HT1080 (cell line): ENCODE results near the gene ITIH3. TPM values are rescaled to one million over a fixed set of nuclear protein-coding genes. Genes with fewer than 3 reads are reported as not detected.

Experiments used
- DNase-seq: peaks from one replicate; pipeline ENCODE4 v3.0.0-alpha.2; 2015; ENCODE audit warnings: low read depth
- total RNA-seq: library from RNA; depleted of rRNA; stranded (reverse); fragments of >200 nt; shearing (Covaris generic); gene quantifications from 2 replicates; pipeline ENCODE4 v1.2.3, GENCODE V29; 2014

ITIH3 gene
- total RNA-seq, 1 experiment from 2014 or later: 0.45 TPM

- no peak for DNase-seq
These were observed 2.2 kb upstream of the ITIH3 start for GRCh38 chr3:52792413-52792812.

- DNase-seq: no peak
These were observed 1.5 kb upstream of the ITIH3 start for GRCh38 chr3:52792961-52793695.

- DNase-seq: no peak
These were observed 639 bp upstream of the ITIH3 start for GRCh38 chr3:52793702-52794611.

GRCh38 chr3:52795298-52795900 lies 803 bp downstream of the ITIH3 start:
- DNase-seq: no peak

GRCh38 chr3:52796411-52796810 lies 1.8 kb downstream of the ITIH3 start:
- DNase-seq: no peak

GRCh38 chr3:52798376-52798977 lies 3.9 kb downstream of the ITIH3 start:
- DNase-seq: no peak

GRCh38 chr3:52798978-52799476 lies 4.4 kb downstream of the ITIH3 start:
- DNase-seq: no peak

- no peak for DNase-seq
These were observed 5.5 kb downstream of the ITIH3 start for GRCh38 chr3:52800079-52800478.

- DNase-seq: no peak
These were observed 7.2 kb downstream of the ITIH3 start for GRCh38 chr3:52801839-52802238.

- no peak for DNase-seq
These were observed 10.9 kb downstream of the ITIH3 start for GRCh38 chr3:52805270-52806039.

- DNase-seq: no peak
These were observed 14.6 kb downstream of the ITIH3 start for GRCh38 chr3:52809149-52809548.

GRCh38 chr3:52809662-52810377 lies 15.2 kb downstream of the ITIH3 start:
- no peak for DNase-seq

GRCh38 chr3:52810923-52811322 lies 16.3 kb downstream of the ITIH3 start:
- DNase-seq: no peak

- no peak for DNase-seq
These were observed 16.9 kb downstream of the ITIH3 start for GRCh38 chr3:52811452-52812011.

- no peak for DNase-seq
These were observed 19.2 kb downstream of the ITIH3 start for GRCh38 chr3:52813810-52814209.

- no peak for DNase-seq
These were observed 21.6 kb downstream of the ITIH3 start for GRCh38 chr3:52816199-52816598.

- no peak for DNase-seq
These were observed 22.1 kb downstream of the ITIH3 start for GRCh38 chr3:52816654-52817053.

- no peak for DNase-seq
These were observed 22.6 kb downstream of the ITIH3 start for GRCh38 chr3:52817221-52817620.

GRCh38 chr3:52817860-52818259 lies 23.3 kb downstream of the ITIH3 start:
- DNase-seq: no peak

GRCh38 chr3:52819936-52820335 lies 25.3 kb downstream of the ITIH3 start:
- DNase-seq: no peak
